Endothelial cell (in vitro differentiated cells): ENCODE results near the gene CLPTM1. TPM values are rescaled to one million over a fixed set of nuclear protein-coding genes. Genes with fewer than 3 reads are reported as not detected.
"Not testable (repeated sequence)": the region's sequence is repeated elsewhere in the genome, so short reads cannot be mapped to it uniquely, and the experiment has no call there.

ENCODE experiments used
- DNase-seq: peaks from one replicate; pipeline ENCODE4 v3.0.0; 2021; ENCODE audit warnings: low spot score
- H3K27ac Mint-ChIP-seq: one replicate; pipeline ENCODE4 v1.8.0; 2021; ENCODE audit warnings: mixed read lengths, inconsistent platforms; ENCODE audit not compliant: unreplicated experiment
- H3K27me3 Mint-ChIP-seq: one replicate; pipeline ENCODE4 v1.8.0; 2021; ENCODE audit warnings: mild to moderate bottlenecking, moderate library complexity, mixed read lengths, inconsistent platforms; ENCODE audit not compliant: unreplicated experiment
- H3K36me3 Mint-ChIP-seq: one replicate; pipeline ENCODE4 v1.8.0; 2021; ENCODE audit warnings: mild to moderate bottlenecking, low read depth, mixed read lengths, inconsistent platforms; ENCODE audit not compliant: unreplicated experiment
- H3K4me1 Mint-ChIP-seq: one replicate; pipeline ENCODE4 v1.8.0; 2021; ENCODE audit warnings: mild to moderate bottlenecking, mixed read lengths, inconsistent platforms; ENCODE audit not compliant: unreplicated experiment
- H3K4me3 Mint-ChIP-seq: one replicate; pipeline ENCODE4 v1.8.0; 2021; ENCODE audit warnings: mild to moderate bottlenecking, mixed read lengths, inconsistent platforms; ENCODE audit not compliant: unreplicated experiment
- H3K9me3 Mint-ChIP-seq: one replicate; pipeline ENCODE4 v1.8.0; 2021; ENCODE audit warnings: mixed read lengths, inconsistent platforms; ENCODE audit not compliant: unreplicated experiment
- CTCF ChIP-seq: fragments of 200-600 bp; sonication (generic); IDR thresholded peaks from one replicate; pipeline ENCODE4 v1.5.0; 2021; ENCODE audit warnings: antibody characterized with exemption; ENCODE audit not compliant: unreplicated experiment
- total RNA-seq: library from RNA; stranded (reverse); fragmentation: NEBNext Ultra II Directional; extraction: Animal tissue kit (Norgen Biotek cat#: 25700); gene quantifications from one replicate; pipeline ENCODE4 v1.2.1, GENCODE V29; 2021; ENCODE audit not compliant: unreplicated experiment

The CLPTM1 gene
- total RNA-seq, 1 donor from 2014 or later = 144 TPM

- TF ChIP-seq CTCF = no peak
- Mint-ChIP-seq H3K4me3 (no peak overlapping the region), H3K27me3 (peaks cover 7% of the 10 kb centered on the region), H3K9me3 (no peaks in the 10 kb centered on the region), H3K27ac (no peak overlapping the region), H3K4me1 (peaks cover 25% of the 10 kb centered on the region), H3K36me3 (peaks cover 30% of the 10 kb centered on the region)
- no peak for DNase-seq
These were observed 5.9 kb downstream of the CLPTM1 start for GRCh38 chr19:44960906-44961728.

- no peak for TF ChIP-seq CTCF
- Mint-ChIP-seq H3K4me1 (peaks cover 18% of the 10 kb centered on the region), H3K4me3 (peak overlapping the region; percentile 60), H3K27ac (no peak overlapping the region), H3K36me3 (peaks cover 30% of the 10 kb centered on the region), H3K27me3 (peaks cover 5% of the 10 kb centered on the region), H3K9me3 (no peaks in the 10 kb centered on the region)
- no peak for DNase-seq
These were observed 6.6 kb downstream of the CLPTM1 start for GRCh38 chr19:44961821-44962220.

- peaks cover 21% of the 10 kb centered on the region for H3K36me3 Mint-ChIP-seq
- no peak for TF ChIP-seq CTCF
These were observed 12.9 kb downstream of the CLPTM1 start for GRCh38 chr19:44968118-44968517.

GRCh38 chr19:44968670-44969069 is 13.5 kb downstream of the CLPTM1 start:
- TF ChIP-seq CTCF = no peak
- Mint-ChIP-seq H3K9me3 (no peaks in the 10 kb centered on the region), H3K36me3 (peaks cover 24% of the 10 kb centered on the region), H3K4me3 (no peak overlapping the region), H3K4me1 (no peaks in the 10 kb centered on the region), H3K27ac (no peak overlapping the region), H3K27me3 (no peaks in the 10 kb centered on the region)
- DNase-seq = no peak

More at GRCh38 chr19:44968118-44968517, 12.9 kb downstream of the CLPTM1 start:
- DNase-seq = no peak
- Mint-ChIP-seq H3K27ac (no peak overlapping the region), H3K4me1 (no peaks in the 10 kb centered on the region), H3K4me3 (peak overlapping the region; percentile 10), H3K27me3 (no peaks in the 10 kb centered on the region), H3K9me3 (no peaks in the 10 kb centered on the region)

GRCh38 chr19:44969437-44969836 is 14.3 kb downstream of the CLPTM1 start:
- Mint-ChIP-seq H3K9me3 (no peaks in the 10 kb centered on the region), H3K27ac (no peak overlapping the region), H3K4me3 (no peak overlapping the region), H3K4me1 (no peaks in the 10 kb centered on the region), H3K36me3 (peaks cover 27% of the 10 kb centered on the region), H3K27me3 (peaks cover 2% of the 10 kb centered on the region)
- no peak for TF ChIP-seq CTCF
- no peak for DNase-seq

- not testable (repeated sequence) for H3K4me3 Mint-ChIP-seq, H3K4me1 Mint-ChIP-seq, H3K27me3 Mint-ChIP-seq, DNase-seq, H3K9me3 Mint-ChIP-seq, H3K27ac Mint-ChIP-seq
- peaks cover 26% of the 10 kb centered on the region for H3K36me3 Mint-ChIP-seq
These were observed 16.3 kb downstream of the CLPTM1 start for GRCh38 chr19:44971451-44971850.
